Measurements from ENCODE around the gene KIF21B.

KIF21B gene

GRCh38 chr1:200976634-200977033 lies 46.9 kb downstream of the KIF21B start:
- no peak for TF ChIP-seq ZFX (IDR thresholded peaks at IDR 0.05)
- TF ChIP-seq, protein P1, sequence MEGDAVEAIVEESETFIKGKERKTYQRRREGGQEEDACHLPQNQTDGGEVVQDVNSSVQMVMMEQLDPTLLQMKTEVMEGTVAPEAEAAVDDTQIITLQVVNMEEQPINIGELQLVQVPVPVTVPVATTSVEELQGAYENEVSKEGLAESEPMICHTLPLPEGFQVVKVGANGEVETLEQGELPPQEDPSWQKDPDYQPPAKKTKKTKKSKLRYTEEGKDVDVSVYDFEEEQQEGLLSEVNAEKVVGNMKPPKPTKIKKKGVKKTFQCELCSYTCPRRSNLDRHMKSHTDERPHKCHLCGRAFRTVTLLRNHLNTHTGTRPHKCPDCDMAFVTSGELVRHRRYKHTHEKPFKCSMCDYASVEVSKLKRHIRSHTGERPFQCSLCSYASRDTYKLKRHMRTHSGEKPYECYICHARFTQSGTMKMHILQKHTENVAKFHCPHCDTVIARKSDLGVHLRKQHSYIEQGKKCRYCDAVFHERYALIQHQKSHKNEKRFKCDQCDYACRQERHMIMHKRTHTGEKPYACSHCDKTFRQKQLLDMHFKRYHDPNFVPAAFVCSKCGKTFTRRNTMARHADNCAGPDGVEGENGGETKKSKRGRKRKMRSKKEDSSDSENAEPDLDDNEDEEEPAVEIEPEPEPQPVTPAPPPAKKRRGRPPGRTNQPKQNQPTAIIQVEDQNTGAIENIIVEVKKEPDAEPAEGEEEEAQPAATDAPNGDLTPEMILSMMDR (conservative IDR thresholded peaks at IDR 0.05): no peak
- no peak overlapping the region for H3K27ac ChIP-seq

DNA sequence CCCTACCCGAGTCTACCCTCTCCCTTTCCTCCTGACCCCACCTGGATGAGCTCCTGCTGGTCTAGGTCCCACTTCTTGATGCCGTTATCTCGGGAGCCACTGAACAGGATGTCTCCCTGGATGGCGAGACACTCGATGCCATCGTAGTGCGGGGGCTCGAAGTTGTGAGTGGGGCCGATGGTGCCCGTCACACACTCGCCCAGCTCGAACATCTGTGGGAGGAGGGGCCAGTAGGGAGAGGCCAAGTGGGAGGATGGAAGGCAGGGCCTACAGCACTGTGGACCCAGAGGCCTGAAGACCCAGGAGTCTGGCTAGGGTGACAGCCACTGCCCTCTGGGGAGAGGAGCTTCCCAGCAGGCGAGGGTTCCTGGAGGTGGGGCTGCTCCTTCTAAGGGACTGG lies 48.1 kb downstream of the KIF21B start:
- no peak for TF ChIP-seq ZFX (IDR thresholded peaks at IDR 0.05)
- TF ChIP-seq, protein P1 (conservative IDR thresholded peaks at IDR 0.05): no peak
- H3K27ac ChIP-seq: no peak overlapping the region

GRCh38 chr1:200974711-200975110 lies 48.8 kb downstream of the KIF21B start:
- TF ChIP-seq, protein P1 (conservative IDR thresholded peaks at IDR 0.05): no peak
- no peak for TF ChIP-seq ZFX (IDR thresholded peaks at IDR 0.05)
- no peak overlapping the region for H3K27ac ChIP-seq

- TF ChIP-seq, protein P1 (conservative IDR thresholded peaks at IDR 0.05): no peak
- no peak for TF ChIP-seq ZFX (IDR thresholded peaks at IDR 0.05)
- no peak overlapping the region for H3K27ac ChIP-seq
These were observed 49.4 kb downstream of the KIF21B start for GRCh38 chr1:200973937-200974657.

GRCh38 chr1:200972985-200973742 lies 50.4 kb downstream of the KIF21B start:
- TF ChIP-seq ZFX (IDR thresholded peaks at IDR 0.05): no peak
- TF ChIP-seq, protein P1 (conservative IDR thresholded peaks at IDR 0.05): no peak
- no peak overlapping the region for H3K27ac ChIP-seq

GRCh38 chr1:200971955-200972711 lies 51.4 kb downstream of the KIF21B start:
- H3K27ac ChIP-seq: peak overlapping the region; percentile 22; the same call in 1 of the 2 replicates
- TF ChIP-seq, protein P1 (conservative IDR thresholded peaks at IDR 0.05): peak; percentile 91
- TF ChIP-seq ZFX (IDR thresholded peaks at IDR 0.05): no peak
